Measurements from ENCODE around the gene CHRNB2. TPM values are rescaled to one million over a fixed set of nuclear protein-coding genes. Genes with fewer than 3 reads are reported as not detected.

CHRNB2 gene
- total and polyA plus RNA-seq, 2 of the 8 experiments (the other 6 are each of a cell fraction or from before 2014, with no cell fraction given) = 3.1 to 4.1 TPM

DNA sequence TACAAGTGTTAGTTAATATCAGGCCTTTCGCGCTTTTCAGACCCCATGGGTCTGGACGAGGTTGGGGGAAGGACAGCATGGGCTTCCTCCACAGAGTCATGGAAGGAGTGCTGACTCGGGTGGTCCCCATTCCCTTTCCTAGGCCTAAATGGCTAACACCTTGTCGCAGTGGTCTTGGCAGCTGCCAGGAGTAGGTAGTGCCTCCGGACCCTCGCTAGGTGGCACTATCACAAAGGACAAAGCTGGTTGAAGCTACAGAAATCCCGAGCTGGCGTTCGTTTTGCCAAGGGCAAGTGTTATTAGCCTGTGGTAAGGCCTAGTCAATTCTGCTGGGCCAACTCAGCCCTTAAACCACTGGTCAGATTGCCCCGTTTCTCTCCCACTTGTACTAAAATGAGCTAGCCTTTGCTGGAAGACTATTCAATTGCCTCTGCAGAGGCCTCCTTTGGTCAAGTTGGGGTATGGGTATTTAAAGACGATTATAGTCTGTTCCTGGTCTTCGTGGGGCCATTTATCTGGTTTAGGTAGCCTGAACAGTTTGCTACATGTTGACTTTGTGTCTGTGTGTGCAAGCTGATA, 8.0 kb upstream of the CHRNB2 start:
- Histone ChIP-seq H4K91ac (replicated peaks; ENCODE audit: insufficient read length, low read length) (peak overlapping the region; percentile 70), H3K56ac (replicated peaks; ENCODE audit: insufficient read length, low read depth, low read length) (no peak overlapping the region), H4K8ac (ENCODE audit: extremely low read depth, insufficient read depth, low read length) (no peak overlapping the region), H2BK12ac (ENCODE audit: low read depth, low read length) (no peak overlapping the region), H2BK15ac (ENCODE audit: low read length) (no peak overlapping the region), H3K23ac (ENCODE audit: insufficient read length) (no peak overlapping the region), H3K23me2 (ENCODE audit: low read depth, low read length) (peaks cover 10% of the 10 kb centered on the region), H2BK5ac (ENCODE audit: low read depth, low read length) (no peak overlapping the region), H3K9me3 (ENCODE audit: insufficient read depth in 2 of 2, low read depth in 1 of 2, low read length in 1 of 2) (no peaks in the 10 kb centered on the region), H2BK120ac (replicated peaks; ENCODE audit: low read depth, low read length) (no peak overlapping the region), H4K5ac (ENCODE audit: insufficient read length, low read depth, low read length) (no peak overlapping the region), H3K4me1 (replicated peaks in 1 of 4; ENCODE audit: control insufficient read depth in 3 of 4, insufficient read depth in 4 of 4, low read length in 3 of 4) (peaks cover 5 to 14% (median 7%) of the 10 kb centered on the region in 4 experiments; a peak in 5 of 7 replicates), H3K79me1 (ENCODE audit: low read depth, low read length) (peaks cover 6% of the 10 kb centered on the region), H3K79me2 (ENCODE audit: control insufficient read depth in 1 of 2, insufficient read depth in 2 of 2, low read length in 2 of 2) (peaks cover 7 to 31% of the 10 kb centered on the region in 2 experiments; a peak in 3 of 4 replicates), H3K4ac (replicated peaks; ENCODE audit: insufficient read length, low read depth, low read length) (peak overlapping the region; percentile 54), H2AFZ (ENCODE audit: low read length) (no peak overlapping the region), H3K36me3 (ENCODE audit: control insufficient read depth in 2 of 4, insufficient read depth in 4 of 4, low read length in 3 of 4) (peaks cover 7 to 14% (median 13%) of the 10 kb centered on the region in 4 experiments), H4K20me1 (replicated peaks in 1 of 2; ENCODE audit: control insufficient read depth in 1 of 2, insufficient read depth in 2 of 2, low read length in 2 of 2) (peaks cover 2 to 3% of the 10 kb centered on the region in 2 experiments), H3K27ac (ENCODE audit: low read depth, low read length) (no peak overlapping the region), H2BK20ac (ENCODE audit: low read length) (no peak overlapping the region), H3K9ac (replicated peaks in 1 of 4; ENCODE audit: extremely low read depth in 1 of 4, low read depth in 3 of 4, low read length in 3 of 4) (no peak overlapping the region), H3K27me3 (replicated peaks in 1 of 4; ENCODE audit: control insufficient read depth in 3 of 4, extremely low read depth in 1 of 4, insufficient read depth in 3 of 4, low read length in 3 of 4) (no peaks in the 10 kb centered on the region), H3K18ac (ENCODE audit: extremely low read depth, low read length) (no peak overlapping the region), H3K14ac (ENCODE audit: insufficient read length) (no peak overlapping the region), H2AK5ac (ENCODE audit: low read depth, low read length) (no peak overlapping the region), H3K4me3 (ENCODE audit: extremely low read depth in 1 of 4, insufficient read depth in 2 of 4, low read depth in 3 of 4, low read length in 4 of 4) (peak overlapping the region in 2 of 4 experiments; percentile 54 to 92; a peak in 3 of 8 replicates), H3K4me2 (ENCODE audit: insufficient read depth in 1 of 2, low read depth in 2 of 2, low read length in 2 of 2) (peak overlapping the region; percentile 61 to 99)
- ChIA-PET CTCF (ENCODE audit: partially characterized antibody) (interaction anchor here (0.6 to 2.0 kb wide), 38 partner anchors 8 to 682 kb away, joined by 3 to 15 read pairs (median 3); partner anchors contain the start of genes CHRNB2, PBXIP1 and SHE), POLR2A (ENCODE audit: partially characterized antibody) (interaction anchor here (0.7 to 0.9 kb wide), 4 partner anchors 8 to 377 kb away, joined by 3 to 4 read pairs (median 4); partner anchors contain the start of genes ADAR, CHRNB2 and PMVK)
- WGBS, 2 experiments (ENCODE audit: extremely low coverage in 1 of 2, insufficient coverage in 1 of 2, insufficient read length in 1 of 2, insufficient replicate concordance in 2 of 2, low coverage in 1 of 2, low lambda C conversion rate in 2 of 2, missing lambda C conversion rate in 1 of 2) = 21% methylated on average over 13 of the region's 13 CpGs; no CpG with 5 or more reads in 1 of the 2 experiments
- DNase-seq (ENCODE audit: low read depth in 1 of 2, low spot score in 2 of 2) (peak; percentile 76 to 89), FAIRE-seq (peak; percentile 80)
- TF ChIP-seq GTF2F1 (IDR thresholded peaks at IDR 0.05; ENCODE audit: borderline replicate concordance, low read depth, low read length) (peak; percentile 55; the same call in 1 of the 2 replicates), BACH1 (IDR thresholded peaks at IDR 0.05; ENCODE audit: low read length) (no peak), SP1 (IDR thresholded peaks at IDR 0.05; ENCODE audit: low read depth, low read length) (no peak), CREB1 (IDR thresholded peaks at IDR 0.05) (peak; percentile 34; the same call in 1 of the 2 replicates), MAFK (IDR thresholded peaks at IDR 0.05; ENCODE audit: low read depth, low read length) (no peak), KDM5A (IDR thresholded peaks at IDR 0.05; ENCODE audit: low read length) (no peak), SP2 (IDR thresholded peaks at IDR 0.05; ENCODE audit: low read length) (no peak), KDM1A (IDR thresholded peaks at IDR 0.05; ENCODE audit: borderline replicate concordance, low read length) (peak; percentile 1; the same call in 1 of the 2 replicates), PHF8 (conservative IDR thresholded peaks at IDR 0.05; ENCODE audit: low read depth, low read length) (no peak), RAD21 (IDR thresholded peaks at IDR 0.05 in 1 of 2, conservative IDR thresholded peaks at IDR 0.05 in 1 of 2; ENCODE audit: low read depth in 2 of 2, low read length in 2 of 2) (peak; percentile 95 to 97), BRCA1 (IDR thresholded peaks at IDR 0.05; ENCODE audit: low read depth, low read length) (no peak), RFX5 (IDR thresholded peaks at IDR 0.05; ENCODE audit: borderline replicate concordance, low read depth, low read length) (no peak)
- TF ChIP-seq, protein P1, sequence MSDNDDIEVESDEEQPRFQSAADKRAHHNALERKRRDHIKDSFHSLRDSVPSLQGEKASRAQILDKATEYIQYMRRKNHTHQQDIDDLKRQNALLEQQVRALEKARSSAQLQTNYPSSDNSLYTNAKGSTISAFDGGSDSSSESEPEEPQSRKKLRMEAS (IDR thresholded peaks at IDR 0.05) = peak; percentile 51; the same call in 1 of the 2 replicates

All from H1 (cell line).